ENCODE results near the gene NTN1. TPM values are rescaled to one million over a fixed set of nuclear protein-coding genes. Genes with fewer than 3 reads are reported as not detected.

Gene NTN1
- total RNA-seq, 2 experiments from 2014 or later = 0.40 to 0.42 TPM

GRCh38 chr17:9221922-9222180 lies 200.5 kb downstream of the NTN1 start:
- ChIA-PET POLR2A (no interaction called here), CTCF (no interaction called here)

GRCh38 chr17:9223531-9223930 lies 202.2 kb downstream of the NTN1 start:
- ChIA-PET POLR2A (no interaction called here), CTCF (no interaction called here)

- CTCF ChIA-PET = no interaction called here
- POLR2A ChIA-PET = no interaction called here
Observed at GRCh38 chr17:9224485-9224884, 203.2 kb downstream of the NTN1 start.

GRCh38 chr17:9225305-9226101 lies 204.2 kb downstream of the NTN1 start:
- ChIA-PET POLR2A (no interaction called here), CTCF (no interaction called here)

GRCh38 chr17:9226130-9226793 lies 205.0 kb downstream of the NTN1 start:
- CTCF ChIA-PET = no interaction called here

GRCh38 chr17:9226794-9227135 lies 205.5 kb downstream of the NTN1 start:
- POLR2A ChIA-PET = no interaction called here
- CTCF ChIA-PET = no interaction called here

More at GRCh38 chr17:9226130-9226793, 205.0 kb downstream of the NTN1 start:
- POLR2A ChIA-PET = no interaction called here

GRCh38 chr17:9227819-9228407 lies 206.6 kb downstream of the NTN1 start:
- ChIA-PET CTCF (interaction anchor here (0.8 kb wide), 1 partner anchor 292 kb away, joined by 3 read pairs; no protein-coding TSS in a partner anchor), POLR2A (no interaction called here)

GRCh38 chr17:9228408-9229159 lies 207.3 kb downstream of the NTN1 start:
- CTCF ChIA-PET = interaction anchor here (0.8 kb wide), 1 partner anchor 291 kb away, joined by 3 read pairs; no protein-coding TSS in a partner anchor
- POLR2A ChIA-PET = no interaction called here

- POLR2A ChIA-PET = no interaction called here
- CTCF ChIA-PET = no interaction called here
Observed at GRCh38 chr17:9229160-9229825, 208.0 kb downstream of the NTN1 start.

- ChIA-PET POLR2A (no interaction called here), CTCF (no interaction called here)
Observed at GRCh38 chr17:9229826-9230201, 208.5 kb downstream of the NTN1 start.

GRCh38 chr17:9230346-9230745 lies 209.0 kb downstream of the NTN1 start:
- ChIA-PET CTCF (no interaction called here), POLR2A (interaction anchor here (0.6 kb wide), 1 partner anchor 240 kb away, joined by 3 read pairs; no protein-coding TSS in a partner anchor)

- POLR2A ChIA-PET = interaction anchor here (0.6 kb wide), 1 partner anchor 240 kb away, joined by 3 read pairs; no protein-coding TSS in a partner anchor
- CTCF ChIA-PET = no interaction called here
Observed at GRCh38 chr17:9230861-9231260, 209.6 kb downstream of the NTN1 start.

GRCh38 chr17:9231449-9232154 lies 210.3 kb downstream of the NTN1 start:
- POLR2A ChIA-PET = no interaction called here
- CTCF ChIA-PET = no interaction called here

- POLR2A ChIA-PET = no interaction called here
- CTCF ChIA-PET = no interaction called here
Observed at GRCh38 chr17:9232155-9232475, 210.8 kb downstream of the NTN1 start.

GRCh38 chr17:9232591-9233270 lies 211.4 kb downstream of the NTN1 start:
- POLR2A ChIA-PET = no interaction called here
- CTCF ChIA-PET = no interaction called here

GRCh38 chr17:9233271-9233599 lies 211.9 kb downstream of the NTN1 start:
- POLR2A ChIA-PET = no interaction called here

GRCh38 chr17:9233761-9234160 lies 212.5 kb downstream of the NTN1 start:
- CTCF ChIA-PET = no interaction called here
- POLR2A ChIA-PET = no interaction called here

More at GRCh38 chr17:9233271-9233599, 211.9 kb downstream of the NTN1 start:
- CTCF ChIA-PET = no interaction called here

- ChIA-PET POLR2A (no interaction called here), CTCF (no interaction called here)
Observed at GRCh38 chr17:9234389-9234945, 213.2 kb downstream of the NTN1 start.

GRCh38 chr17:9235346-9235745 lies 214.0 kb downstream of the NTN1 start:
- ChIA-PET POLR2A (no interaction called here), CTCF (no interaction called here)
